Astrocyte of the spinal cord (primary cell): ENCODE measurements around the gene FKBP1A.

Source experiments
- DNase-seq: peaks from one replicate; pipeline ENCODE4 v3.0.0; 2011; ENCODE audit warnings: low read depth, low spot score
- H3K4me3 ChIP-seq: 2 replicates; pipeline ENCODE4 v1.5.1; 2011; ENCODE audit warnings: low read depth, mild to moderate bottlenecking, low read length, moderate library complexity
- CTCF ChIP-seq: IDR thresholded peaks from 2 replicates; pipeline ENCODE4 v1.5.1; 2012; ENCODE audit warnings: low read depth, mild to moderate bottlenecking, low read length, inconsistent platforms
- in situ Hi-C: cut with HindIII; loops from 2 replicates; pipeline ENCODE4 v1.10.0; 2017; ENCODE audit warnings: low sequenced_read_pairs

FKBP1A gene

GRCh38 chr20:1381753-1382591 is 10.9 kb downstream of the FKBP1A start:
- TF ChIP-seq CTCF, result no peak
- no peak for DNase-seq
- in situ Hi-C loops, result no loop called here
- no peak overlapping the region for H3K4me3 ChIP-seq

GRCh38 chr20:1378735-1379125 is 14.1 kb downstream of the FKBP1A start:
- in situ Hi-C loops, result no loop called here
- H3K4me3 ChIP-seq, result no peak overlapping the region
- TF ChIP-seq CTCF, result no peak
- DNase-seq, result no peak

- H3K4me3 ChIP-seq, result no peak overlapping the region
- TF ChIP-seq CTCF, result no peak
- DNase-seq, result peak; percentile 48
- in situ Hi-C loops, result no loop called here
These were observed 14.7 kb downstream of the FKBP1A start for GRCh38 chr20:1377984-1378734.

- no peak overlapping the region for H3K4me3 ChIP-seq
- in situ Hi-C loops, result no loop called here
- DNase-seq, result no peak
- TF ChIP-seq CTCF, result no peak
These were observed 15.4 kb downstream of the FKBP1A start for GRCh38 chr20:1377341-1377871.

DNA sequence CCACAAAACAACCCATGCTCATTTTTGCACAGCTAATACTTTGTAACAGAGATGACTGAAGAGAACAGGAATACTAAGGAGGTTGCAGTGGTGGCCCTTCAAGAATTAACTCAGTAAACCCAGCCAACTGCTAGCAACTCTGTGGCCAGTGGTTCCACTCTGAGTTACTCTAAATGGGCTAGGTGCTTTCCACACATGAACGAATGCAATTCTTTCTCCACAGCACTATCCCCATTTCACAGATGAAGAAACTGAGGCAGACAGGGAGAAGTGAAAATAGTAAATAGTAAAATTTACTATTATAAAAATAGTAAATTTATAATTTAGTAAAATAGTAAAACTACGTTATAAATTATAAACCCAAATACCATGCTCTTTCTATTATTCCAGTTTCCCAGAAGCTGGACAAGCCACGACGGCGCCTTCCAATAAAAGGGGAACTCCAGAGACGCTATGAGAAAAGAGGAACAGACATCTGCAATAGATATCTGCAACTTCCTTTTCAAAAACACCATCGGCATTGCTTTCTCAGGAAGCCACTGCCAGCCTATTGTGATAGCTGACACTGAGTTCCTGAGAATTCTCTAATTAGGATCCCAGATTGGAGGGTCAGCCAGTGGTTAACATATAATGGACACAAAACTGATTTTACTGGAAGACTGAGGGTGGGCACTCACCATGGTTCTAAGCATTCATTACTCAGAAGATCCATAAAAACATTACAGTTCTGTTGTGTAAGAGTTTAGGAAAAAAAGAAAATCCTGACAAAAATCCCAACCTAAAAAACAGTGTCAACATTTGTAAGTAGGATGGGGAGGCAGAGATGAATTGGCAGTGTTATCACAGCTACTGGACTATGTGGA is 16.2 kb downstream of the FKBP1A start:
- DNase-seq, result no peak
- no peak for TF ChIP-seq CTCF
- in situ Hi-C loops, result no loop called here
- no peak overlapping the region for H3K4me3 ChIP-seq

GRCh38 chr20:1376007-1376406 is 16.8 kb downstream of the FKBP1A start:
- TF ChIP-seq CTCF, result no peak
- in situ Hi-C loops, result no loop called here
- H3K4me3 ChIP-seq, result no peak overlapping the region
- no peak for DNase-seq
